Endothelial cell of hepatic sinusoid (primary cell): ENCODE measurements around the gene SRA1.

Experiments
- in situ Hi-C: cut with HindIII; loops from 2 replicates; pipeline ENCODE4 v1.10.0; 2017; ENCODE audit warnings: low sequenced_read_pairs

Gene SRA1

GRCh38 chr5:140571105-140571504 is 13.8 kb upstream of the SRA1 start:
- in situ Hi-C loops, result no loop called here

GRCh38 chr5:140570488-140570887 is 13.2 kb upstream of the SRA1 start:
- in situ Hi-C loops, result no loop called here

- in situ Hi-C loops, result no loop called here
Observed at GRCh38 chr5:140570058-140570457, 12.8 kb upstream of the SRA1 start.

- in situ Hi-C loops, result loop anchor here (5.0 kb wide), 1 partner anchor 88 kb away; no protein-coding TSS in a partner anchor
Observed at GRCh38 chr5:140569197-140569596, 11.9 kb upstream of the SRA1 start.

- in situ Hi-C loops, result loop anchor here (5.0 kb wide), 1 partner anchor 89 kb away; no protein-coding TSS in a partner anchor
Observed at GRCh38 chr5:140568443-140569063, 11.3 kb upstream of the SRA1 start.

- in situ Hi-C loops, result loop anchor here (5.0 kb wide), 1 partner anchor 89 kb away; no protein-coding TSS in a partner anchor
Observed at GRCh38 chr5:140567871-140568270, 10.6 kb upstream of the SRA1 start.

- in situ Hi-C loops, result loop anchor here (5.0 kb wide), 1 partner anchor 90 kb away; no protein-coding TSS in a partner anchor
Observed at GRCh38 chr5:140567136-140567818, 10.0 kb upstream of the SRA1 start.

GRCh38 chr5:140566665-140567064 is 9.4 kb upstream of the SRA1 start:
- in situ Hi-C loops, result loop anchor here (5.0 kb wide), 1 partner anchor 91 kb away; no protein-coding TSS in a partner anchor

- in situ Hi-C loops, result loop anchor here (5.0 kb wide), 1 partner anchor 92 kb away; no protein-coding TSS in a partner anchor
Observed at GRCh38 chr5:140565780-140566095, 8.5 kb upstream of the SRA1 start.

GRCh38 chr5:140565024-140565779 is 7.9 kb upstream of the SRA1 start:
- in situ Hi-C loops, result loop anchor here (5.0 kb wide), 1 partner anchor 92 kb away; no protein-coding TSS in a partner anchor

- in situ Hi-C loops, result loop anchor here (5.0 kb wide), 1 partner anchor 93 kb away; no protein-coding TSS in a partner anchor
Observed at GRCh38 chr5:140564196-140565023, 7.1 kb upstream of the SRA1 start, which contains the start of the genes APBB3 and SLC35A4. APBB3 (minus strand) TSS chr5:140564598; CDS start chr5:140564245, 353 bp downstream. SLC35A4 (plus strand) TSS chr5:140564828; CDS start chr5:140567170, 2,342 bp downstream.

- in situ Hi-C loops, result no loop called here
Observed at GRCh38 chr5:140563596-140563995, 6.3 kb upstream of the SRA1 start.

GRCh38 chr5:140561753-140562523 is 4.7 kb upstream of the SRA1 start:
- in situ Hi-C loops, result no loop called here

- in situ Hi-C loops, result no loop called here
Observed at GRCh38 chr5:140560227-140560626, 3.0 kb upstream of the SRA1 start.

- in situ Hi-C loops, result no loop called here
Observed at GRCh38 chr5:140558542-140558941, 1.3 kb upstream of the SRA1 start.

- in situ Hi-C loops, result no loop called here
Observed at GRCh38 chr5:140557965-140558364, 692 bp upstream of the SRA1 start.

GRCh38 chr5:140556438-140556837 is 835 bp downstream of the SRA1 start:
- in situ Hi-C loops, result no loop called here

- in situ Hi-C loops, result no loop called here
Observed at GRCh38 chr5:140555747-140556312, 1.4 kb downstream of the SRA1 start.

GRCh38 chr5:140554454-140554853 is 2.8 kb downstream of the SRA1 start:
- in situ Hi-C loops, result no loop called here
